ENCODE results near the gene FANCI.
"Not testable (repeated sequence)": the region's sequence is repeated elsewhere in the genome, so short reads cannot be mapped to it uniquely, and the experiment has no call there.

Gene FANCI

GRCh38 chr15:89225588-89225987, 18.2 kb upstream of the FANCI start:
- H3K4me1 ChIP-seq (ENCODE audit: insufficient read depth, low read length): no peaks in the 10 kb centered on the region
- H3K4me3 ChIP-seq (ENCODE audit: low read depth in 1 of 2, low read length in 2 of 2): no peak overlapping the region
- H3K27me3 ChIP-seq (ENCODE audit: control insufficient read depth in 1 of 2, insufficient read depth in 2 of 2, low read length in 2 of 2): no peaks in the 10 kb centered on the region
- no peaks in the 10 kb centered on the region for H3K9me3 ChIP-seq (ENCODE audit: low read length)
- no peak overlapping the region for H3K9ac ChIP-seq (ENCODE audit: low read length)
- no peak overlapping the region for H3K27ac ChIP-seq (ENCODE audit: low read depth, low read length)
- H3K36me3 ChIP-seq (ENCODE audit: insufficient read depth, low read length): no peaks in the 10 kb centered on the region

GRCh38 chr15:89226359-89227221, 17.2 kb upstream of the FANCI start:
- H3K4me3 ChIP-seq (ENCODE audit: low read depth in 1 of 2, low read length in 2 of 2): no peak overlapping the region
- no peaks in the 10 kb centered on the region for H3K4me1 ChIP-seq (ENCODE audit: insufficient read depth, low read length)
- no peaks in the 10 kb centered on the region for H3K9me3 ChIP-seq (ENCODE audit: low read length)

GRCh38 chr15:89227425-89227824, 16.4 kb upstream of the FANCI start:
- Histone ChIP-seq H3K27me3 (ENCODE audit: control insufficient read depth in 1 of 2, insufficient read depth in 2 of 2, low read length in 2 of 2) (no peaks in the 10 kb centered on the region), H3K4me3 (ENCODE audit: low read depth in 1 of 2, low read length in 2 of 2) (no peak overlapping the region), H3K4me1 (ENCODE audit: insufficient read depth, low read length) (no peaks in the 10 kb centered on the region), H3K36me3 (ENCODE audit: insufficient read depth, low read length) (no peaks in the 10 kb centered on the region), H3K9me3 (ENCODE audit: low read length) (no peaks in the 10 kb centered on the region), H3K9ac (ENCODE audit: low read length) (no peak overlapping the region), H3K27ac (ENCODE audit: low read depth, low read length) (no peak overlapping the region)

More at GRCh38 chr15:89226359-89227221, 17.2 kb upstream of the FANCI start:
- H3K27me3 ChIP-seq (ENCODE audit: control insufficient read depth in 1 of 2, insufficient read depth in 2 of 2, low read length in 2 of 2): no peaks in the 10 kb centered on the region
- no peak overlapping the region for H3K9ac ChIP-seq (ENCODE audit: low read length)
- H3K36me3 ChIP-seq (ENCODE audit: insufficient read depth, low read length): no peaks in the 10 kb centered on the region
- no peak overlapping the region for H3K27ac ChIP-seq (ENCODE audit: low read depth, low read length)

GRCh38 chr15:89230277-89230676, 13.5 kb upstream of the FANCI start:
- Histone ChIP-seq H3K4me3 (ENCODE audit: low read depth in 1 of 2, low read length in 2 of 2) (no peak overlapping the region), H3K9ac (ENCODE audit: low read length) (no peak overlapping the region), H3K27me3 (ENCODE audit: control insufficient read depth in 1 of 2, insufficient read depth in 2 of 2, low read length in 2 of 2) (no peaks in the 10 kb centered on the region), H3K9me3 (ENCODE audit: low read length) (no peaks in the 10 kb centered on the region), H3K27ac (ENCODE audit: low read depth, low read length) (no peak overlapping the region), H3K4me1 (ENCODE audit: insufficient read depth, low read length) (no peaks in the 10 kb centered on the region), H3K36me3 (ENCODE audit: insufficient read depth, low read length) (no peaks in the 10 kb centered on the region)

- Histone ChIP-seq H3K4me3 (ENCODE audit: low read depth in 1 of 2, low read length in 2 of 2) (no peak overlapping the region), H3K9ac (ENCODE audit: low read length) (no peak overlapping the region), H3K27me3 (ENCODE audit: control insufficient read depth in 1 of 2, insufficient read depth in 2 of 2, low read length in 2 of 2) (no peaks in the 10 kb centered on the region), H3K36me3 (ENCODE audit: insufficient read depth, low read length) (no peaks in the 10 kb centered on the region), H3K4me1 (ENCODE audit: insufficient read depth, low read length) (no peaks in the 10 kb centered on the region), H3K27ac (ENCODE audit: low read depth, low read length) (no peak overlapping the region), H3K9me3 (ENCODE audit: low read length) (no peaks in the 10 kb centered on the region)
These were observed 11.9 kb upstream of the FANCI start for GRCh38 chr15:89231832-89232231.

GRCh38 chr15:89239883-89240810, 3.6 kb upstream of the FANCI start:
- H3K27me3 ChIP-seq (ENCODE audit: control insufficient read depth in 1 of 2, insufficient read depth in 2 of 2, low read length in 2 of 2); H3K9ac ChIP-seq (ENCODE audit: low read length); H3K36me3 ChIP-seq (ENCODE audit: insufficient read depth, low read length); H3K4me3 ChIP-seq (ENCODE audit: low read depth in 1 of 2, low read length in 2 of 2); H3K4me1 ChIP-seq (ENCODE audit: insufficient read depth, low read length); H3K9me3 ChIP-seq (ENCODE audit: low read length); H3K27ac ChIP-seq (ENCODE audit: low read depth, low read length): not testable (repeated sequence)

- no peaks in the 10 kb centered on the region for H3K27me3 ChIP-seq (ENCODE audit: control insufficient read depth in 1 of 2, insufficient read depth in 2 of 2, low read length in 2 of 2)
- H3K4me1 ChIP-seq (ENCODE audit: insufficient read depth, low read length): peaks cover 9% of the 10 kb centered on the region
- peak overlapping the region; percentile 55 to 84 for H3K4me3 ChIP-seq (ENCODE audit: low read depth in 1 of 2, low read length in 2 of 2)
- H3K36me3 ChIP-seq (ENCODE audit: insufficient read depth, low read length): no peaks in the 10 kb centered on the region
- H3K9ac ChIP-seq (ENCODE audit: low read length): peak overlapping the region; percentile 18
- H3K9me3 ChIP-seq (ENCODE audit: low read length): no peaks in the 10 kb centered on the region
- no peak overlapping the region for H3K27ac ChIP-seq (ENCODE audit: low read depth, low read length)
These were observed 611 bp upstream of the FANCI start for GRCh38 chr15:89243046-89243690.

- peaks cover 9% of the 10 kb centered on the region for H3K4me1 ChIP-seq (ENCODE audit: insufficient read depth, low read length)
- H3K4me3 ChIP-seq (ENCODE audit: low read depth in 1 of 2, low read length in 2 of 2): peak overlapping the region; percentile 55 to 84
- H3K9me3 ChIP-seq (ENCODE audit: low read length): no peaks in the 10 kb centered on the region
- H3K9ac ChIP-seq (ENCODE audit: low read length): peak overlapping the region; percentile 18
- no peaks in the 10 kb centered on the region for H3K36me3 ChIP-seq (ENCODE audit: insufficient read depth, low read length)
- no peaks in the 10 kb centered on the region for H3K27me3 ChIP-seq (ENCODE audit: control insufficient read depth in 1 of 2, insufficient read depth in 2 of 2, low read length in 2 of 2)
- H3K27ac ChIP-seq (ENCODE audit: low read depth, low read length): no peak overlapping the region
These were observed 760 bp downstream of the FANCI start for GRCh38 chr15:89244574-89244903.

- Histone ChIP-seq H3K9ac (ENCODE audit: low read length) (no peak overlapping the region), H3K27me3 (ENCODE audit: control insufficient read depth in 1 of 2, insufficient read depth in 2 of 2, low read length in 2 of 2) (no peaks in the 10 kb centered on the region), H3K36me3 (ENCODE audit: insufficient read depth, low read length) (no peaks in the 10 kb centered on the region), H3K27ac (ENCODE audit: low read depth, low read length) (no peak overlapping the region), H3K4me1 (ENCODE audit: insufficient read depth, low read length) (peaks cover 9% of the 10 kb centered on the region), H3K9me3 (ENCODE audit: low read length) (no peaks in the 10 kb centered on the region), H3K4me3 (ENCODE audit: low read depth in 1 of 2, low read length in 2 of 2) (no peak overlapping the region)
These were observed 3.7 kb downstream of the FANCI start for GRCh38 chr15:89247446-89247845.

GRCh38 chr15:89248584-89248983, 4.8 kb downstream of the FANCI start:
- Histone ChIP-seq H3K27ac (ENCODE audit: low read depth, low read length) (no peak overlapping the region), H3K27me3 (ENCODE audit: control insufficient read depth in 1 of 2, insufficient read depth in 2 of 2, low read length in 2 of 2) (no peaks in the 10 kb centered on the region), H3K9ac (ENCODE audit: low read length) (no peak overlapping the region), H3K9me3 (ENCODE audit: low read length) (no peaks in the 10 kb centered on the region), H3K4me1 (ENCODE audit: insufficient read depth, low read length) (peaks cover 9% of the 10 kb centered on the region), H3K4me3 (ENCODE audit: low read depth in 1 of 2, low read length in 2 of 2) (no peak overlapping the region), H3K36me3 (ENCODE audit: insufficient read depth, low read length) (no peaks in the 10 kb centered on the region)

GRCh38 chr15:89250142-89250541, 6.4 kb downstream of the FANCI start:
- not testable (repeated sequence) for H3K4me3 ChIP-seq (ENCODE audit: low read depth in 1 of 2, low read length in 2 of 2); H3K4me1 ChIP-seq (ENCODE audit: insufficient read depth, low read length); H3K27ac ChIP-seq (ENCODE audit: low read depth, low read length); H3K27me3 ChIP-seq (ENCODE audit: control insufficient read depth in 1 of 2, insufficient read depth in 2 of 2, low read length in 2 of 2); H3K36me3 ChIP-seq (ENCODE audit: insufficient read depth, low read length); H3K9ac ChIP-seq (ENCODE audit: low read length); H3K9me3 ChIP-seq (ENCODE audit: low read length)

All from muscle layer of colon (tissue), 2 donors.